SKM-1 (cell line): Measurements from ENCODE around the gene VENTX.

Experiments used
- DNase-seq: peaks from one replicate; lab custom pipeline; 2025; ENCODE audit not compliant: unreplicated experiment; lab: John Stamatoyannopoulos, UW

The VENTX gene

DNA sequence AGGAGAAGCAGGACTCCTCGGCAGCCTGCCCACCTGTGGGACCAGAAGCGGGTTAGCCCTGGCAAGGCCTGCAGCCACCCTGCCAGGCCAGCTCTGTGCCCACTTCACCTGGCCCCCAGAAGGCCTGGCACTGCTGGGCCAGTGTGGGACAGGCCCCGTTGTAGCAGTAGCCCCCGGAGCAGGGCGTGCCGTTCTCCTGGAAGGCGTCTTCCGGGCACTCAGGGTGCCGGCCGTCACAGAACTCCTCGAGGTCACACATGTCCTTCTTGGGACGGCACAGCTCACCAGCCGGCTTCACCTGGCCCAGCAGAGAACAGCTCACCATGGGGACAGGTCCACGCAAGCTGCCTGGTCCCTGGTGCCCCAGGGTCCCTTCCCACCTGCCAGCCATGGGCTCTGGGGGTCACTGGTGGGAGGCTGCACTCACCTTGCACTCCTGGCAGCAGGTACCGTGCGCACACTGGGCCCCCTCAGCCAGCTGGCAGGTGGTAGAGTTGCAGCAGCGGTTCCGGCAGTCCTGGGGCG lies 33.2 kb downstream of the VENTX start:
- DNase-seq: no peak

DNA sequence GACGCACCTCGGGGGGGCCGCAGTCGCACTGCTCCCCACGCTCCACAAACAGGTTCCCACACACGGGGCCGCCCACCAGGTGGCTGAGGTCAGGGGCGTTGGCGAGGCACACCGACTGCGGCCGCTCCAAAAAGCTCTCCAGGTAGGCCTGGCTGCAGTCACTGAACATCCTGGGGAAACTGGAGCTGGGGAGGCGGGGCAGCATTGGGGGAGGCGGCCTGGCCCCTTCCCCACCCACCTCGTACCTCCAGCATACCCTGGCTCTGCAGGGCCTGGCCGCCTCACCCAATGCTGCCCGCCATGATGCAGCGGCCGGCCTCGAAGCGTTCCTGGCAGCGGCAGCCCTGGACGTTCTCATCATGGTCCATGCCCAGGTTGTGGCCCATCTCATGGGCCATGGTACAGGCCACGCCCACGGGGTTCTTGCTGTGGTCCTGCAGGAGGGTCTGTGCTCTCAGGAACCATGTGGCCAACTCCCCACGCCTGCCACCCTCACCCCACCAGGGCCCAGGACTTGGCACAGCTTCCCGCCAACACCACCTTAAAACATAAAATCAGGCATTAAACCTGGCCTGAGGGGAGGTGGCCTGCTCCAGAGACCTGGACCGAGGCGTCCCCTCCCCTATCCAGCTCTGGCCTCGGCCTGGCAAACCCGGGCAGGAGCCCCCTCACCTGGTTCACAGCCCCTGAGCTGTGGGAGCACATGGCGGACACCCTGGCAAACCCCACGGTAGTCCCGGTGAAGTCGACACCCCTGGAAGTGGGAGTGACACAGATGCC lies 34.1 kb downstream of the VENTX start:
- DNase-seq: no peak

DNA sequence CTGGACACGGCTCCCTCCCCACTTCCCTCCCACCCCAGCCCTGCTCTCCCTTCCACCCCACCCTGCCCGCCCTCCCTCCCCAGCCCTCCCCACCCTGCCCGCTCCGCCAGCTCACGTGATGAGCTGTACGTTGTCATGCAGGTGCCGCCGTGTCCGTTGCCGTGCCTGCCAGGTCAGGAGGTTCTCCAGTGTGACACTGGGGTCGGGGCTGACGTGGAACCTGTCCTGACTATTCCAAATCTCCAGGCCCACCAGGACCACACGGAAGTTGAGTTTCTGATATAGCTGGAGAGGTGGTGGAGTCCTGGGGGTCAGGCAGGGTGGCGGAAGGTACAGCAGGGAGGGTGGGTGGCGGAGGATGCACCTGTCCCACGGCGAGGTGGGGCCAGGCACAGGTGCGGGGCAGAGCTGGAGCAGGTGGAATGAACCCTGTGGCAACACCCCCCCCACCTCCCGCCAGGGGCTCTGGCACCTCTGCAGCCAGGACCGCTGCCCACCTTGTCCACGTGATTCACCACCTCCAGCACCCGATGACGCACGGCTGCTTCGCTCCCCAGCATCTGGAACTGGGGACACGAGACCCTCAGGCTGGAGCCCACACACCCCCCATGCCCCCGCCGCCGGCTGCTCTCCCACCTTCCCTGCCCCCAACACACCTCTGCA lies 34.8 kb downstream of the VENTX start:
- DNase-seq: no peak

DNA sequence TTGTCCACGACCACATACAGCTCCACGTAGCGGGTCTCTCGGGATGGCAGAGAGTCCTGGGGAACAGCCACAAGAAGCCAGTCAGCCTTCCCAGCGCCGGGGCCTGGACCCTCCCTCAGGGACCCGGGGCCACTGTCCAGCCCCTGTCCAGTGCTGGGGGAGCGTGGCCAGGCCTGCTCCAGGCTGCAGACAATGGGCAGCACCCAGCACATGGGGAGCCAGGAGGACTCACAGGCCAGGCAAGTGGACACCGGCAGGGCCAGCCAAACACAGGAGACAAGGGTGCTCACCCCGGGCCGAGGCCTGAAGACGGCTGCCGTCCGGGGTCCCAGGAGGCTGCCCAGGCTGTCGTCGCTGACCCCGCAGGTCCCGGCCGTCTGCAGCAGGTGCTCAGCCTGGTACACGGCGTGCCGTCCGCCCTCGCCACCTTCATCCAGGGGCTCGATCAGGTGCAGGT lies 35.3 kb downstream of the VENTX start:
- DNase-seq: no peak

DNA sequence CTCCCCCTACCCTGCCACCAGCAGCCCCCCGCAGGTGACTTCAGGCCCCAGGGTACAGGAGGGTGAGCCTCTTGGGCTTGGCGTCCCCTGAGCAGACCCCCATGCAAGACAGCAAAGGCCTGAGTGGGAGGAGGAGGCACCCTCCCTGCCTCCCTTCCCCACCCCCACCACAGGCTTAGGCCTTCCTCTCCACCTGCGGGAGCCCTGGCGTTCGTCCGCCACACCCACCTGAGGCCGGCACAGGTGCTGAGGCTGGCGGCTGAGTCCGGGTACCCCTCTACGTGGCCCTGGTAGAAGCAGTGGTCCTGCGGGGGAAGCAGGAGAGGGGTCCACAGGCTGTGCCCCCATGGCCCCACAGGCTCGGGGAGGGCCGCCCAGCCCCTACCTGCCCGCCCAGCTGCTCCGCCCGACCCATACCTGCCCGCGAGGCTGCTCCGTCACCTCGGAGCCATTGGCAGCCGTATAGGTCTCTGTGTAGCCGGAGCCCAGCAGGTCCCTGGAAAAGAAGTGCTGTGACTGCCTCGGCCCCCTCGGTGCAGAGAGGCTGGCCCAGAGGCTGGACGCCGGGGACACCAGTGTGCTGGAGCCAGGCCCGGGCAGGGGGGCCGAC lies 36.0 kb downstream of the VENTX start:
- DNase-seq: no peak

DNA sequence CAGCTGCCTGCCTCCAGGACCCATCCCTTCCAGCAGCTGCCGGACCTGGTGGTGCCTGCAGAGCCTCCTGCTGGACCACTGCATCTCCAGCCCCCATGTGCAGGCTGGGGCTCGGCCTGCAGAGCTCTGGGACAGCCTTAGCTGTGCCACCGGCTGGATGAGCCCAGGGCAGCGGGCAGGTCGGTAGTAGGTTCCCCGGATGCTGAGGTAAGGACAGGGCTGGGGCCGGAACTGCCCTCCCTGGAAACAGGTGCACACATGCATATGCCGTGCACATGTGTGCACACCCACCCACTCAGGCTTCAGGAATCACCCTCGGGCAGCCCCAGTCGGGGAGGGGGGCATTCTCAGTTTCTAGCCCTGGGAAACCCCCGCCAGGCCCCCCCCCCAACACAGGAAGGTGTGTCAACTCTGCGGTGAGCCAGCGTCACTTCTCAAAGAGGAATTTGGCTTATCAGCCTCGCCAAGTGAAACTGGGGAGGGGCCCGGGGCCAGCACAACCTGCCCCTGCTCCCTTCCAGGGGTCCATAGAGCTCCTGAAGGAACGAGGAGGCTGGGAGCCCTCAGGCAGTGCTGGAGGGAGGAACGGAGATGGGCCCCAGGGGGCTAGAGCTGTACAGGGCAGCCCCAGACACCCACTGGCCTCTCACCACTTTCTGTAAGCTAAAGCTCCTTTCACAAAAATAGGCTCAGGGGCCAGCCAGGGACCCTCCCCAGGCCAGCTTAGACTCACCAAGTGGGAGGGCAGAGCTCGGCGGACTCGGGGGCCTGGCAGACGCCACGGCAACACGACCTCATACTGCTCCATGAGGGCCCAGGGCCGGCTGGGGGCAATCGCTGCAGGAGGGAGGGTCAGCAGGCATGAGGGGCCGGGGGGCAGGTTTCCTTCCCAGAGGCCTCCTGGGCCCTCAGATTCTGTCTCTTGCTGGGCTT lies 37.4 kb downstream of the VENTX start:
- peak; percentile 26 for DNase-seq

DNA sequence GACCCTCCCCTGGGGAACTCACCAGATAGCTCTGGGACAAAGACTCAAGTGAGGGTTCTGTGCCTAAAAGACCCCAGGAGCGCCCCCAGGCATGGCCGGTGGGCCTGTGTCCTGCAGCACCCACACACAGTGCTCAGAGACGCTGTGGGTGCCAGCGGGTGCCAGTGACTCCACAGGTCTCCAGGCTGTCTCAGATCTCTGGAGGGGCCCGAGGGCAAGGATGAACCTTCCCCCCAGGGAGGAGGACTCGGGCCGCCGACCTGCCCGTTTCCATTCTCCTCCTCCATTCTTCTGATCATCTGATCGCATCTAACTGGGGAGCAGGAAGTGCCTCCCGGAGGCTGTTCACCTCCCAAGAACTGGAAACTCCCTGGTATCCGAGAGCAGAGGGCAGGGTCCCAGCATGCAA lies 38.0 kb downstream of the VENTX start:
- no peak for DNase-seq

DNA sequence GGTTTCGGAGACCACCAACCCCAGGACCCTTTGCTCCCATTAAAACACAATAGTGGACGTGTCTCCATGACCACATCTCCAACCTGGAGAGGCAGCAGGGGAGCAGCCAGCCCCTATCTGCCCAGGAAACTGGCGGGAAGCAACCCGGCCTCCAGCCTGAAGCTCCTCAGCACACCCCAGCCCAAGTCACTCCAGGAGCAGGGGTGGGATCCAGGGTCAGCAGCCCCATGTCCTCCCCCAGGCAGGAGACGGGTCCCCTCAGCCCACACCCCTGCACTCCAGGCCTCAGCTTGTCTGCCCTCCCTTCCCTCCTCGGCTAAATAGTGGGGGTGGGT lies 38.4 kb downstream of the VENTX start:
- no peak for DNase-seq

DNA sequence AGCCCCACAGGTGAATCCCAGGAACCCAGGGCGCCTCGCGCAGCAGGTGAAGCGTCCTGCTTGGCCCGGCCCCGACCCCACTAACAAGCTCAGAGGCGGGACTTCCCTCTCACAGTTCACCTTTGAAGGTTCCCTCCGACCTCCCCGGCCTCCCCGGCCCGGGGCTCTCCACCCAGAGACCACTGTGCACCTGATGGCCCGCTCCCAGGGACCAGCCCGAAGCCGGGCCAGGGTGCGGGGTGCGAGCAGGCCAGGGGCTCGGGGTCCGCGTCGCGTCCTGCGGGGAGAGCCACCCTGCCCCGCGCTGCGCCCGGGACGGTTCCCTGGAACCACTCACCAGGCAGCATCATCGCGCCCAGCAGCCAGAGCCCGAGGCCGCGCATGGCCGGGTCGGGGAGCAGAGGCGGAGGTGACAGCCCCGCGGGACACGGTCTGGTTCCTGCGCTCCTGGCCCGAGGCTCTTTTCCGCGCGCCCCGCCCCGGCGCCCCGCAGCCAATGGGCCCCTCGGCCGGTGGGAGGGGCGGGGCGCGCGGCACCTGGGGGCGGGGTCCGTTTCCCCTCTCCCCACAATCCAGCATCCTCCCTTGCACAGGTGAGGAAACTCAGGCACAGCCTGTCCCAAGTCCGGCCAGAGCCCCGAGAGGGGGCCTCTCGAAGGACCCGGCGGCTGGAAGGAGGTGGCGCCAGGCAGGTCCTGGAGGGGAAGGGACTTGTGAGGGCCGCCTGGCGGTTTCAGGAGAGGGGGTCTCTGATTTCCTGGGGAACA lies 39.0 kb downstream of the VENTX start, which contains the start of gene ADAM8:
Gene ADAM8 (minus strand): TSS at position 434 of the 767 bp plus-strand sequence. CDS start 51 bp downstream, at position 383.
- no peak for DNase-seq

DNA sequence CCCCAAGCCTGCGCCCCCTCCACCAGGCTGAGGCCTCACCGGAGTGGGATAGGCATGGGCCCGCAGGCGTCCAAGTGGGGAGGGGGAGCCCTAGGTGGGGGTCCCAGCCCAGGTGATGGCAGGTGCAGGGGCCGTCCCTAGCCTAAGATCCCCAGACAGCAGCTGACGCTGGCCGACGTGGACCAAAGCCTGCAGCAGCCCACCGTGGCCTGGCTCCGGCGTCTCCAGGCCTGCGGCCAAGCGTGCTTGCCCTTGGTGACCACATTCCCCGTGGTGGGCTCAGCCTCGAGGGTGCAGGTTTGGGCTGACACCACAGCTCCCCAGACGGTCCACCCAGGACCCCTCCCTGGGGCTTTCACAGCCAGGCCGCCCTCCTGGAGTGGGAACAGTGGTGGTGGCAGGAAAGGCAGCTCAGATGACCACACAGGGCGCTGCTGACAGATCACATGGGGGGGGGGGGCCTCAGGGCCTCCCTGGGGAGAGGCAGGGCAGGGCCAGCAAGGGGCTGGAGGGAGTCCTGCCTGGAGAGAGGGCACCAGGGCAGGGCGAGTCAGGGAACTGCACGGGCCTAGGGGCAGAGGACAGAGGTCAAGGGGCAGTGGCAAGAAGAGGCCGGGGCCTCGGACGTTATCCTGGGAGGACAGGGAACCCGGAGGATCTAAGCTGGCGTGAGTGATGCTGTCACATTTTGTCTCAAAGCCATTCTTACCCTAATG lies 39.8 kb downstream of the VENTX start:
- no peak for DNase-seq

DNA sequence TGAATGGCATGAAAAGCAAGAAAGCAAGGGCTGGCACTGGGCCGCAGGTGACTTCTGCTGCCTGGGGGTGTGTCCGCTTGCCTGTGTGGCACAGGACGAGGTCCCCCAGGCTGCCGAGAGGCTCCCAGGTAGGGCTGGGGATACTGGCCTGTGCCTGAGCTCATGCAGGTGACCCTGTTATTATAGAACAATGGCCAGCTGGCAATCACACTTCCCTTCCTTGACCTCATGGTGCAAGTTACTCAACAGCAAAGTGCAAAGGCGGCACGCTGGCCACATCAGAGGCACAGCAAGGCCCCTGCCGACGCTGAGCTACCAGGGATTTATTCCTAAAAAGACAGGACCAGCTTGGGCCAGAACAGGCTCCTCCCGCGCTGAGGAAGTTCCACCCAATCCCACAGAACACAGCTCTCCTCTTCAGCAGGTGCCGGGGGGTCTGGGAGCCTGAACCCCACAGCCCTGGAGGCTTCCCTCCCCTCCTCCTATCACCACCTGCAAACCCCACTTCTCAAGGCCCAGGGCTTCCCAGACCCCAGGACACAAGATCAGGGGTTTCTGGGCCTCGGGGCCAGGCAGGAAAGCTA lies 40.4 kb downstream of the VENTX start:
- DNase-seq: peak; percentile 30

DNA sequence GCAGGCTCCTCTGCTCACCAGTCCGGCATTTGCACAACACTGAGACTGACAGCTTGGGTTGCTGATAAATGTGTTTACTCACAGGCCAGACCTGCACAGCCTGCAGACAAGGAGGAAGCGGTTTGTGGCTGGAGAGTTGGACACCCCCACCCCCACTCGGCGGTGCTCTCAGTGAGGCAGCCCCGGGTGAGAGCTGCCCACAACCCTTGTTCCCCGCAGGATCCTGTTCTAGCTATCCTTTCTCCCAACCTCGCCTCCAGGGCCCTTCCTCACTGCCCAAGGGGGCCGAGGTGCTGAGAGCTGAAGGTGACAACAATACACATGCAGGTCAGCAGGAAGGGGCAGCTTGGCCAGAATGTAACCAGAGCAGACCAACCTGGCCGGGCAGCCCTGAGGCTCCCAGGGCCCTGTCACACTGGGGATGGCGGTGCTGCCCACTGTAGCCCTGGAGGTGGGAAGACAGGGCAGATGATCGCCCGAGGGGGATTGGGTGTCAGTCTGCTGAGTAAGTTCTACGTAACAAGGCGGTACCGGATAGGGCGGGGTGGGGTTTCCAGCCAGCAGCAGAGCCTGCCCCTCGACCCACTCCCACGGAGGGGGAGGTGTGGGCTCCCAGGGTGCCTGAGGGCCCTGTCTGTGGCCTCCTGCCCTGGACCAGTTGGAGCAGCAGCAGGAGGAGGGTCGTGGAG lies 41.1 kb downstream of the VENTX start:
- DNase-seq: peak; percentile 95

DNA sequence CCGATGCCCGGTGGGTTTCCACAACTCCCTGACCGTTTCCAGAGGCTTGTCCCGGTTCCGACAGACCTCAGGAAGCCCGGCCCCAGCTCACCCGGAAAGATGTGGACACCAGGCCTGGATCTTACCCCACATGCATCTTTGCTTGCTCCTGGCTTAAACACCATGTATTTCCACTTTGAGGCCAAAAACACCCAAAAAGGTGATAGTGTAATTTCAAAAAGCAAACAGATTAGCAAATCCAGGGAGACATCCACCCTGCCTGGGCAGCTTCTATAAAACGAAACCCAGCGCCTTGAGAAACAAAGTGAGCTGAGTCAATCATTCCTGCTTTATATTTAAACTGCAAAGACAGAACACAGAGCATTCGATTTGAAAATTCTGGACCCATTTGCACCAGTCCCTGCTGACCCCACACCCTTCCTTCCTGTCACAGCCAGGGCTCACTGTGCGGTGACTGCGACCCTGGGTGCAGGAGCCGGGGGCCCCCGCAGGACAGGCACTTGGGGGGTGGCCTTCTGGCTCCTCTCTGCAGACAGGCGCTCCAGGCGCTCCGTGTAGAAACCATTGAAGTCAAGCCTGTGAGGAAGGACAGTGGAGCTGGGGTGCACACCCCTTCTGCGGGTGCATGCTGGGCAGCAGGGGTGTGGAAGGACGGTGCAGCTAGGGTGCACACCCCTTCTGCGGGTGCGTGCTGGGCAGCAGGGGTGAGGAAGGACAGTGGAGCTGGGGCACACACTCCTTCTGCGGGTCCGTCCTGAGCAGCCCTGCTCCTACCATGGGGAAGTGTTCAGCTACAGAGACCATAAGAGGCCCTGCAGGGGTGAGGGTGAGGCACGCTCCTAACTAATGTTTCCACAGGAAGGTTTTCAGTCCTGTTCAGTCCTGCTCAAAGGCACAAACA lies 41.9 kb downstream of the VENTX start:
- DNase-seq: peak; percentile 66

DNA sequence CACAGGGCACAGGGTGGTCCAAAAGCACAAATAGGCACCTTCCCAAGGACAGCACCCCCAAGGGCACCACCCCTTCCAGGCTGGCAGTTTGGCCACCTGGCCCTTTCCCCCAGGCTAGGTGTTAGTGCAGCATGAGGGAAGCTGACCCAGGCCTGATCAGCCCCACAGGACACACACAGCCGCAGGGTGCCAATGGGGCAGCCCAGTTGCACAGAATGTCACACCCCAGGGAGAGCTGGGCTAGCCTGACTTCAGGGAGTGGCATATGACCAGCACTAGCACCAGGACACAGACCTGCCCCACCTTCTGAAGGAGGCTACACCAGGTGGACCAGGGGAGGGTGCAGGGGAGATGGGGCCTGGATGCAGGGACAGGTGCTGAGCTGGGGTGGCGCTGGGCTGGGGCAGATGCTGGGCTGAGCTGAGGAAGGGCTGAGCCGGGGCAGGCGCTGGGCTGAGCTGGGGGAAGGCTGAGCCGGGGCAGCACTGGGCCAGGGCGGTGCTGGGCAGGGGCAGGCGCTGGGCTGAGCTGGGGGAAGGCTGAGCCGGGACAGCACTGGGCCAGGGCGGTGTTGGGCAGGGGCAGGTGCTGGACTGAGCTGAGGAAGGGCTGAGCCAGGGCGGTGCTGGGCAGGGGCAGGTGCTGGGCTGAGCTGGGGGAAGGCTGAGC lies 42.9 kb downstream of the VENTX start:
- DNase-seq: no peak

DNA sequence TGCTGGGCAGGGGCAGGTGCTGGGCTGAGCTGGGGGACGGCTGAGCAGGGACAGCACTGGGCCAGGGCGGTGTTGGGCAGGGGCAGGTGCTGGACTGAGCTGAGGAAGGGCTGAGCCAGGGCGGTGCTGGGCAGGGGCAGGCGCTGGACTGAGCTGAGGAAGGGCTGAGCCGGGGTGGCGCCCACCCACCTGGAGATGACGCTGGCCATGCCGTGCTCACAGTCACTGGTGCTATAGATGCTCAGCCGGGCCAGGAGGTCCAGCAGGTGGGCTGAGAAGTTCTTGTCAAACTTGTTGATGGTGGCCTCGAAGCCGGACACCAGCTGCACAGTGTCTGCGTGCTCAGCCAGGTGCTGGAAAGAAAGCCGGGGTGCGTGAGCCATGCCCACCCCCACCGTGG lies 43.4 kb downstream of the VENTX start:
- DNase-seq: no peak

DNA sequence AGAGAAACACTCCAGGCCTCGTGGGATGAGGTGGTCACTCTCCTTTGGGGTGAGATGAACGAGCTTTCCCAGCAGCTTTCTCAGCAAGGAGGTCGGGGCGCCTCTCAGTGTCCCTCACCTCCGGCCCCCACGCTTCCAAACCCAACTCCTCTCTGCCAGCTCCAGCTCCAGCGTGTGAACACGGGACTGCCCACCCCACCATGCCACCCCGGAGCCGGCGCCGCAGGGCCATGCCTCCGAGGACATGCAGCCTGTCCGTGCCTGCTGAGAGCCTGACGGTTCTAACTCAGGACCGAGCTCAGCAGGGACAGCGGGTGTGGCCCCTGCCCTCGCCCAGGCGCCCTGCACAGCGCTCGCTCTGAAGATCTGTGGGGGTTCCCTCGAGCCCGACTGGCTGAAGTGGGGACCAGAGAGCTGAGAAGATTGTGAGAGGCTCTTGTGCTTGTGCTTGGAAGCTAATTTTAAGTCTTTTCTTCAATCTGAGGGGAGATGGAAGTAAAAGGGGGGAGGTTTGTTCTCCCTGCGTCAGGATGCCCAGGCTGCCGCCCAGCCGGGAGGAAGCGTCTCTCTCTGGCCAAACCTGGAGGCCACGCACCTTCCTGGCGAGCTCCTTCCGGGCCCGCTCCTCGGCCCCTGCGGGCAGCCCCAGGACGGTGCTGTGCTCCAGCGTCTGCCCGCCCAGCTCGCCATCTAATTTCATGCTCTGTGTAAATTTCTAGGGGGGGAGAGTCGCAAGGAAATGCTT lies 44.1 kb downstream of the VENTX start:
- no peak for DNase-seq
